OCI-LY7 (cell line): ENCODE results near the gene NAV3. TPM values are rescaled to one million over a fixed set of nuclear protein-coding genes. Genes with fewer than 3 reads are reported as not detected.

ENCODE experiments used
- BruUV-seq: library from RNA; stranded (reverse); fragments of 400-500 nt; replicated peaks from 2 replicates; lab custom pipeline; 2021; lab: Mats Ljungman, UMichigan
- CTCF ChIA-PET: fragments of 300-600 bp; sonication (Branson Sonifier 250); formaldehyde crosslinking; loops from one replicate; lab custom pipeline; 2022; ENCODE audit warnings: antibody characterized with exemption; ENCODE audit not compliant: unreplicated experiment; lab: Charles Lee
- POLR2A ChIA-PET: fragments of 300-600 bp; sonication (Branson Sonifier 250); formaldehyde crosslinking; loops from one replicate; lab custom pipeline; 2022; ENCODE audit warnings: antibody characterized with exemption; lab: Charles Lee
- DNase-seq: peaks from one replicate; pipeline ENCODE4 v3.0.0-alpha.2; 2015; ENCODE audit warnings: low spot score
- H2AFZ ChIP-seq: fragments of 200-600 bp; sonication (generic), shearing (Covaris generic); 2 replicates; pipeline ENCODE4 v1.6.1; 2014; ENCODE audit warnings: mild to moderate bottlenecking, antibody characterized with exemption, low read length, moderate library complexity
- H3K27ac ChIP-seq: fragments of 200-600 bp; sonication (generic); 2 replicates; pipeline ENCODE4 v1.5.1; 2014; ENCODE audit warnings: mixed run types, low read depth, mild to moderate bottlenecking, moderate library complexity, low read length, inconsistent platforms; ENCODE audit not compliant: poor library complexity, severe bottlenecking
- H3K36me3 ChIP-seq: fragments of 200-600 bp; sonication (generic); 2 replicates; pipeline ENCODE4 v1.6.1; 2014; ENCODE audit warnings: mild to moderate bottlenecking, antibody characterized with exemption, low read length, moderate library complexity, mixed read lengths; ENCODE audit not compliant: insufficient read depth
- H3K4me1 ChIP-seq: fragments of 200-600 bp; sonication (generic); 2 replicates; pipeline ENCODE4 v1.5.1; 2014; ENCODE audit warnings: mild to moderate bottlenecking, low read length; ENCODE audit not compliant: insufficient read depth, poor library complexity, severe bottlenecking
- H3K4me2 ChIP-seq: fragments of 200-600 bp; sonication (generic); 2 replicates; pipeline ENCODE4 v1.6.1; 2014; ENCODE audit warnings: mild to moderate bottlenecking, low read length
- H3K4me3 ChIP-seq: fragments of 200-600 bp; sonication (generic); 2 replicates; pipeline ENCODE4 v1.5.1; 2014; ENCODE audit warnings: mild to moderate bottlenecking, low read depth, low read length; ENCODE audit not compliant: poor library complexity, severe bottlenecking
- H3K79me2 ChIP-seq: fragments of 200-600 bp; sonication (generic); 2 replicates; pipeline ENCODE4 v1.6.1; 2016; ENCODE audit warnings: low read depth, mild to moderate bottlenecking, low read length, moderate library complexity, mixed read lengths; ENCODE audit not compliant: insufficient read depth
- H3K9me2 ChIP-seq: fragments of 200-600 bp; sonication (generic); 2 replicates; pipeline ENCODE4 v1.6.1; 2016; ENCODE audit warnings: mild to moderate bottlenecking, low read length, mixed read lengths; ENCODE audit not compliant: insufficient read depth
- H3K9me3 ChIP-seq: fragments of 200-600 bp; sonication (generic); 2 replicates; pipeline ENCODE4 v1.6.1; 2014; ENCODE audit warnings: mild to moderate bottlenecking, mixed run types, low read length, mixed read lengths
- H4K20me1 ChIP-seq: fragments of 200-600 bp; sonication (generic); 2 replicates; pipeline ENCODE4 v1.6.1; 2014; ENCODE audit warnings: mild to moderate bottlenecking, antibody characterized with exemption, low read length, moderate library complexity, mixed read lengths; ENCODE audit not compliant: insufficient read depth
- EZH2phosphoT487 ChIP-seq: fragments of 200-600 bp; sonication (generic); IDR thresholded peaks from 2 replicates; pipeline ENCODE4 v1.6.1; 2018; ENCODE audit warnings: low read depth, borderline replicate concordance, mild to moderate bottlenecking, mixed run types, antibody characterized with exemption, low read length, moderate library complexity, mixed read lengths
- intact Hi-C: fragments of 100-400 bp; cut with micrococcal nuclease; formaldehyde crosslinking; loops from one replicate; pipeline ENCODE4 v1.10.0; 2022; ENCODE audit not compliant: unreplicated experiment
- total RNA-seq, 2 experiments: library from RNA; depleted of rRNA in 1 of 2; stranded (reverse); fragments of >200 nt in 1 of 2; shearing (Covaris generic) in 1 of 2; gene quantifications; 2 replicates each; pipeline ENCODE4 v1.2.3, GENCODE V29; 2014 to 2022
- TF ChIP-seq, protein P1 (sequence below): fragments of 200-600 bp; sonication (generic); conservative IDR thresholded peaks from 2 replicates; pipeline ENCODE4 v1.5.1; 2014; ENCODE audit warnings: mild to moderate bottlenecking, antibody characterized with exemption, low read length, moderate library complexity, mixed read lengths

The NAV3 gene
- total RNA-seq, 2 experiments from 2014 or later = 0.68 to 1.6 TPM

DNA sequence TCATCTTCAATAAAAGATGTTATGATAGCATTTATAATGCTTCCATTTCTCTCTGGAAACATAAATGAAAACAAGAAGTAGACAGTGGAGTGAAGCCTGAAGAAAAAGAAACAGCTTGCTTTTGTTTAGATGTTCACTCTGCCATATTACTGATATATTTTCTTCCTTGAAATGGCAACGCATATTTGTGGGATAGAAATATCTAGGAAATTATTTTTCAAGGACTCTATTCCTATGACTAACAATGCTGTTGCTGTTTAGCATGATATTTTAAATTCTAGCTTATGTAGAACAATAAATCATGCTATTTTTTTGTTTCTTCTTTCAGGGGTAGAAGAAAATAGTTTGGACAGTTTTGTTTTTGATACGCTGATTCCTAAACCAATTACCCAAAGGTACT is 359.0 kb downstream of the NAV3 start:
- H3K36me3 ChIP-seq = no peaks in the 10 kb centered on the region
- H3K9me3 ChIP-seq = no peaks in the 10 kb centered on the region
- H3K4me3 ChIP-seq = no peak overlapping the region
- no peak for DNase-seq
- intact Hi-C loops = no loop called here
- no peak overlapping the region for H2AFZ ChIP-seq
- CTCF ChIA-PET = no interaction called here
- BruUV-seq = no TSS peak
- no peaks in the 10 kb centered on the region for H3K9me2 ChIP-seq
- POLR2A ChIA-PET = no interaction called here
- no peaks in the 10 kb centered on the region for H3K4me1 ChIP-seq
- TF ChIP-seq, protein P1, sequence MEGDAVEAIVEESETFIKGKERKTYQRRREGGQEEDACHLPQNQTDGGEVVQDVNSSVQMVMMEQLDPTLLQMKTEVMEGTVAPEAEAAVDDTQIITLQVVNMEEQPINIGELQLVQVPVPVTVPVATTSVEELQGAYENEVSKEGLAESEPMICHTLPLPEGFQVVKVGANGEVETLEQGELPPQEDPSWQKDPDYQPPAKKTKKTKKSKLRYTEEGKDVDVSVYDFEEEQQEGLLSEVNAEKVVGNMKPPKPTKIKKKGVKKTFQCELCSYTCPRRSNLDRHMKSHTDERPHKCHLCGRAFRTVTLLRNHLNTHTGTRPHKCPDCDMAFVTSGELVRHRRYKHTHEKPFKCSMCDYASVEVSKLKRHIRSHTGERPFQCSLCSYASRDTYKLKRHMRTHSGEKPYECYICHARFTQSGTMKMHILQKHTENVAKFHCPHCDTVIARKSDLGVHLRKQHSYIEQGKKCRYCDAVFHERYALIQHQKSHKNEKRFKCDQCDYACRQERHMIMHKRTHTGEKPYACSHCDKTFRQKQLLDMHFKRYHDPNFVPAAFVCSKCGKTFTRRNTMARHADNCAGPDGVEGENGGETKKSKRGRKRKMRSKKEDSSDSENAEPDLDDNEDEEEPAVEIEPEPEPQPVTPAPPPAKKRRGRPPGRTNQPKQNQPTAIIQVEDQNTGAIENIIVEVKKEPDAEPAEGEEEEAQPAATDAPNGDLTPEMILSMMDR = no peak
- TF ChIP-seq EZH2phosphoT487 = no peak
- no peak overlapping the region for H3K4me2 ChIP-seq
- H3K79me2 ChIP-seq = no peaks in the 10 kb centered on the region
- no peak overlapping the region for H3K27ac ChIP-seq
- no peaks in the 10 kb centered on the region; the same call in 1 of the 2 replicates for H4K20me1 ChIP-seq

DNA sequence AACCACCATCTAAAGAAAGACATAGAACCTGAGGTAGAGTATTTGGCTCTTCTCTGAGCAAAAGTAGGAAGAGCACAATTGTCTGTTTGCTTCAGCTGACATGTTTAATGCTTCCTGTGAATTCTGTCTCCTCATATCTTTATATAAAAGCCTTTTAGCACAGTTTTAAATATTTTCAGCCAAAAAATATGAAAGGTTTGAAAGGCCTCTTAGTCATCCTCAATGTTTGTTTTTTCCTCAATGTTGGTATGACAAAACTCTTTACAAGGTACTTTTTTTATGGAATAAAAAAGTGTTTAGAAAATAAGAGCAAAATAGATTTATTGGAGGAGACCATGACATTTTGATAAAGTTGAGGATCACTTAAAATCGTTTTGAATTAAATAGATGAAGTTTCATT is 360.9 kb downstream of the NAV3 start:
- Histone ChIP-seq H3K27ac (no peak overlapping the region), H3K4me3 (no peak overlapping the region), H3K79me2 (no peaks in the 10 kb centered on the region), H3K9me2 (no peaks in the 10 kb centered on the region), H3K36me3 (no peaks in the 10 kb centered on the region), H4K20me1 (no peaks in the 10 kb centered on the region; the same call in 1 of the 2 replicates), H2AFZ (no peak overlapping the region), H3K4me1 (no peaks in the 10 kb centered on the region), H3K4me2 (no peak overlapping the region), H3K9me3 (no peaks in the 10 kb centered on the region)
- ChIA-PET CTCF (no interaction called here), POLR2A (interaction anchor here (1.1 kb wide), 1 partner anchor 10 kb away, joined by 3 read pairs; no protein-coding TSS in a partner anchor)
- DNase-seq = no peak
- BruUV-seq = no TSS peak
- TF ChIP-seq, protein P1 = no peak
- no peak for TF ChIP-seq EZH2phosphoT487
- intact Hi-C loops = no loop called here

DNA sequence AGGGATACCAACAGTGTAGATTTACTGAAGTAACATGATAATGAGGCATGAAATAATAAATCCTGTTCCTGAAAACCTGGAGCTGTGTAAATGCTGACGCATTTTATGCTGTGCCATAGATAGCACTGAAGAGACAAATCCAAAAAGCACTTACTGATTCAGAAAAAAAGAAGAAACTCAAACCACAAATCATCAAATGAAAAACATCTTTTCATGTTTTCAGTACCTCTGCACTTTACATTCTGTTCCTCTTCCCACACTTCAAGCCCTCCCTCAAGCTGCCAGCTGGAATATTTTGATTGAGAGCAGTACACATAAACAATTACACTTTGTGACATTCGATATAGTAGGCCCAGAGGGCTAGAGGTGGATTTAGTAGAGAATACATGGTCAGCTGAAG is 362.3 kb downstream of the NAV3 start:
- Histone ChIP-seq H3K79me2 (no peaks in the 10 kb centered on the region), H3K9me3 (no peaks in the 10 kb centered on the region), H3K4me1 (no peaks in the 10 kb centered on the region), H4K20me1 (no peaks in the 10 kb centered on the region; the same call in 1 of the 2 replicates), H3K9me2 (no peaks in the 10 kb centered on the region), H2AFZ (no peak overlapping the region), H3K4me2 (no peak overlapping the region), H3K27ac (no peak overlapping the region), H3K4me3 (no peak overlapping the region), H3K36me3 (no peaks in the 10 kb centered on the region)
- TF ChIP-seq, protein P1 = no peak
- TF ChIP-seq EZH2phosphoT487 = no peak
- no TSS peak for BruUV-seq
- intact Hi-C loops = no loop called here
- ChIA-PET CTCF (no interaction called here), POLR2A (no interaction called here)
- DNase-seq = no peak
